Measurements from ENCODE around the gene STKLD1. TPM values are rescaled to one million over a fixed set of nuclear protein-coding genes. Genes with fewer than 3 reads are reported as not detected.

STKLD1 gene
- total RNA-seq, 4 donors from 2014 or later: not detected

- no peak for TF ChIP-seq CTCF (IDR thresholded peaks at IDR 0.05)
- DNase-seq (ENCODE audit: low spot score): no peak
Observed at GRCh38 chr9:133366435-133366834, 9.7 kb upstream of the STKLD1 start.

GRCh38 chr9:133367221-133367620 is 8.9 kb upstream of the STKLD1 start:
- DNase-seq (ENCODE audit: low spot score) (no peak), ATAC-seq (ENCODE audit: low FRiP score) (no peak)
- TF ChIP-seq CTCF (IDR thresholded peaks at IDR 0.05): no peak

More at GRCh38 chr9:133366435-133366834, 9.7 kb upstream of the STKLD1 start:
- no peak for ATAC-seq (ENCODE audit: low FRiP score)

GRCh38 chr9:133367778-133368177 is 8.4 kb upstream of the STKLD1 start:
- TF ChIP-seq CTCF (IDR thresholded peaks at IDR 0.05): no peak
- no peak for DNase-seq (ENCODE audit: low spot score)
- ATAC-seq (ENCODE audit: low FRiP score): no peak

- ATAC-seq (ENCODE audit: low FRiP score) (no peak), DNase-seq (ENCODE audit: low spot score) (no peak)
- no peak for TF ChIP-seq CTCF (IDR thresholded peaks at IDR 0.05)
Observed at GRCh38 chr9:133368249-133368881, 7.8 kb upstream of the STKLD1 start.

GRCh38 chr9:133369422-133369821 is 6.7 kb upstream of the STKLD1 start:
- no peak for DNase-seq (ENCODE audit: low spot score)
- no peak for TF ChIP-seq CTCF (IDR thresholded peaks at IDR 0.05)
- ATAC-seq (ENCODE audit: low FRiP score): no peak

- ATAC-seq (ENCODE audit: low FRiP score): no peak
- DNase-seq (ENCODE audit: low spot score): no peak
- TF ChIP-seq CTCF (IDR thresholded peaks at IDR 0.05): no peak
Observed at GRCh38 chr9:133369933-133370332, 6.2 kb upstream of the STKLD1 start.

GRCh38 chr9:133370685-133371084 is 5.5 kb upstream of the STKLD1 start:
- no peak for TF ChIP-seq CTCF (IDR thresholded peaks at IDR 0.05)
- no peak for DNase-seq (ENCODE audit: low spot score)
- no peak for ATAC-seq (ENCODE audit: low FRiP score)
